GM18508 (cell line): Measurements from ENCODE around the gene MACROD1.

Experiments
- ATAC-seq: cut with Tn5 transposase; IDR thresholded peaks from one replicate; pipeline ENCODE4 v1.9.1; 2021; ENCODE audit warnings: moderate number of reproducible peaks; ENCODE audit not compliant: insufficient read depth, unreplicated experiment

The MACROD1 gene

DNA sequence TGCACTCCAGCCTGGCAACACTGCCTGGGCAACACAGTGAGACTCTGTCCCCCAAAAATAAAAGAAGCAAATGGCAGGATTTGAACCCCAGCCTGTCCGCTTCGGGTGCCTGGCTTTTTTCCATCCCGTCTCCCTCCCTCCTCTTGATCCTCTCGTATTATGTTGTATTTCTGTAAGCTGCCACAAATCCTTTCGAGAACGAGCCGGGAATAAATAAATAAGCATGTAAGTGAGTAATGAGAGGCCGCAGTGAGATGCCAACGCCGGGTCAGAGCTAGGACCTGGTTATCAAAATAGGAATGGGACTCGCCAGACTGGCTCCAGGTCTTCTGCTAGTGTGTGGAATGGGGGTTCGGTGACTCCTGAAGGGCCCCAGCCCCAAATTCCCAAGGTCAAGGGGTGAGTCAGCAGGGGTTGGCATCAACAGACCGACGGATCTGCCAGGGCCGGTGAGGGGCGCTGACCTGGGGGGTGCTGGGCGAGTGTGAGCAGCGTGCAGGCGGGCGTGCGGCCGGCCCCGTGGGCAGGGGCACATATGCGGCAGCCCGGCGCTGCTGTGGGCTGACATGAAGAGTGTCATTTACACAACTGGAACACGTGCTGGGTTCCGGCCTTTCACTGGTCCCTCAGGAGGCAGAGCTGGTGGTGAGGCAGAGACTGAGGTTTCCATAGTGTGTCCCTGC lies 82.4 kb downstream of the MACROD1 start:
- ATAC-seq = no peak

DNA sequence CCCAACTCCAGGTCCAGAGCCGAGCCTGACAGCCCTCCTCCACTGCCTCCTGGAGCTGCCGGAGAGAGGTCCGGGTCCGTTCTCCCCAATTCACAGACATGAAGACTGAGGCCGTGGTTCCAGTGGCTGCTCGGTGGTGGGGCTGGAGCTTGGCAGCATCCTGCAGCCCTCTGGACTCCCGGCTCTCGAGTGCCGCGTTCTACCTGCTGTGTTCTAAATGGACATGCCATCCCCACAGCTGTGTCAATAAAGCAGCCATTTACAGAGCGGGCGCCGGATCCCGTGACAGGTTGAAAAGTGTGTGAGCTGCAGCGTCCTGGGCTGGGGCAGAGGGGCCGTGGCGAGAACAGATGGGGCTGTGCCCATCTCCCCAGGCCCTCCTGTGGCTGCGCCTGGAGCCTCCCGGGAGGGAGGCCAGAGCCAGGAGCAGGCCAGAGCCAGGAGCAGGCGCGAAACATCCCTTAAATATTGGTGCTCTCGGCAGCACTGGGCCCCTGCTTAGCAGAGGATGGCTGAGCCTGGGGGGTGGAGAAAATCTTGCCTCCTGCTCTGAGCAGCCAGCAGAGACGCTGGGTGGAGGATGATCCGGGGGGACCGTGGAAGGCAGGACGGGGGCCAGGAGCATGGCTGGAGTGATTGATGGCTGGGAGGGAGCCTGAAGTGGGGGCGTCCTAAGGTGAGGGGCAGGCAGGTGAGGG lies 84.0 kb downstream of the MACROD1 start:
- ATAC-seq = no peak

DNA sequence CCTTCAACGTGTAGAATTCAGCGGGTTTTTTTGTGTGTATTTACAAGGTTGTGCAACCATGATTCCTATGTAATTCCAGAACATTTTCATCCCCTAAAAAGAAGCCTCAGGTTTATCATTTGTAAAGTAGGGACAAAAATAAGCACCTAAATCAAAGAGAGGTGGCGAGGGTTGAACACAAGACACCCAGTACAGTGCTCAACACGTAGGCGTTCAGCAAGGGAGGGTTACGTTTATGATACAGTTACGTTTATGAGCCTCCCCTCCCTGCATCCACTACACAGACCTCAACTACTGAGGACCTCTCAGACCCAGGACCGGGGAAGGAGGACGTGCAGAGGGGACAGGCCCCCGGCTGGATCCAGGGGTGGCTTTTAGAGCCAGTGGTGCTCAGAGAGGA lies 85.5 kb downstream of the MACROD1 start:
- no peak for ATAC-seq

DNA sequence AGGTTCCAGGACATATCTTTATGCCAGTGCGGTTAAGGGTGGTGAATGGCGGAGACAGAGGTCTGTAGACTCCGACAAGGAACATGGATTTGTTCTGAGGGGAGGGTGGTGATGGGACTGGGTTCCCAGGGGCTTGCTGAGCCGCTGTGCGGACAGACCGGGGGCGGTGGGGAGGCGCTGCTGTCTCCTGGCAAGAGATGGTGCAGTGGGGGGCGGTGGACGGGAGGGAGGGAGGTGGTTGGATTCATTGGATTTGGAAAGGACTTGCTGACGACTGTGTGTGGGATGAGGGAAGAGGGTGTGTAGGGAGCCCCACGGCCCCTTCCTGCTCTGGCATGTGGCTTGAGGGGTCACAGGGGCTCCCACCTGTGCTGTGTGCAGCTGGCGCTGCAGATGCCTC lies 87.0 kb downstream of the MACROD1 start:
- no peak for ATAC-seq

DNA sequence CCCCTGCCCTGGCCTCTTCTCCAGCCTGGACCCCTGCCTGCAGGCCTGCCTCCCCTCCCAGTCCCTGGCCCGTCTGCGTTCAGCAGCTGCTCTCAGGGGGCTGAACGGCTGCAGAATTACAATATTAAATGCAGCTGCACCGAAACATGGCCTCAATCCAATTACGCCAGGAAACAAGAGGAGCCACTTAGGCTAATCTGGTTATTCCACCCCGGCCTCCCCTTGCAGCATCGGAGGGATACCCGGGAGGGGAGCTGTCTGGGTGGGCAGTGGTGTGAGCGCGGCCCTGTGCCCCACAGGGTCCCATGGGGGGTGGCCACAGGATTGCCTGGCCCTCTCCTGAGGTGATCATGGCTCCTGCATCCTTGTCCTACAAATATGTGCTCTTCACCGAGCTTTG lies 87.6 kb downstream of the MACROD1 start:
- ATAC-seq = no peak

DNA sequence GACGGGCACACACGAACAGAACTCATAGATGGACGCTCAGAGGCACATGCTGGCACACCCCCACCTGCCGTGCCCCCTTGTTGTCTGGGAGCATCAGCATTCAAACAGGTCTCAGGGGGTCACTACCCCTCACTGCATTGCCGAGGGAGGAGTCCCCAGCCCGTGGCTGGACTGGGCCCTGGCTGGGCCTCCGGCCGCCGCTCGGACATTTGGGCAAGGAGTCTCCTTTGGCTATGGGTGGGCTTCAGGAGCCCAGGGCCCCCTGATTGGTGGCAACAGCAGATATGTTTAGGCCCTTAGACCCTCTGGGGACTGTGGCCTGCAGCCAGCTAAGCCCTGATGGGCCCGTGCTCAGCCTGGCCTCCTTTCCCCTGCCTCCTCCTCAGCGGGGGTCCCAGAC lies 88.3 kb downstream of the MACROD1 start:
- no peak for ATAC-seq

DNA sequence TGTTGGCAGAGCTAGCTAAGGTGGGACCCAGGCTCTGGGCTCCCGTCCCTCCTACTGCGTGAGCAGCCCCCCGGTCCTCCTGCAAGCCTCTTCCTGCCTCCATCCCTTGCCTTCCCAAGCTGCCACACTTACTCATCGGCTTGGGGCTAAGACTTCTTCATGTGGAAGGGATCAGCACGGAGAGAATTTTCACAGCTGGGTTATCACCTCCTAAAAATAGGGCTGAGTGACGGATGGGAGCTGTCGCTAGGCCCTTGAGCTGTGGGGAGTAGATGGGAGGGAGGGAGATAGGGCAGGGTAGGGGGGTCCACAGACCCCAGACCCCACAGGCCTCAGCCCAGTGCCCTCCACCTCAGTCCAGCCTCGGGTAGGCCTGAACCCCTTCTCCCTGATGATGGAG lies 89.2 kb downstream of the MACROD1 start:
- ATAC-seq = no peak

DNA sequence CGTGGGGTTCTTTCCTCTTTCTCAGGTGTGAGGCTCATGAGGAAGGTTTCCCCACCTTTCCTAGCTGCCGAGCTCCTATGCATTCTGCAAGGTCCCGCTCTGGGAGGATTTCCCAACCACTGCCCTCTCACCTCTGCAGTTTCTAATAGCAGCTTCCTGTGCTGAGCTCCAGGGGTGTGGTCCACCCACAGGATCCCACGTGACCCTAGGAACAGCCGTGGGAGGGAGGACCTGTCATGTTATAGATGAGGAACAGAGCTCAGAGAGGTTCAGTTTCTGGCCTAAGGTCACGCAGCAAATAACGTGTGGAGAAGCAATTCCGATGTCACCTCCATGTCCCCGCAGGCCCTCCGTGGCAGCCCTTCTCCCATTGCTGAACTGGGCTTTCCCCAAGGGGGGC lies 91.7 kb downstream of the MACROD1 start:
- ATAC-seq = no peak

DNA sequence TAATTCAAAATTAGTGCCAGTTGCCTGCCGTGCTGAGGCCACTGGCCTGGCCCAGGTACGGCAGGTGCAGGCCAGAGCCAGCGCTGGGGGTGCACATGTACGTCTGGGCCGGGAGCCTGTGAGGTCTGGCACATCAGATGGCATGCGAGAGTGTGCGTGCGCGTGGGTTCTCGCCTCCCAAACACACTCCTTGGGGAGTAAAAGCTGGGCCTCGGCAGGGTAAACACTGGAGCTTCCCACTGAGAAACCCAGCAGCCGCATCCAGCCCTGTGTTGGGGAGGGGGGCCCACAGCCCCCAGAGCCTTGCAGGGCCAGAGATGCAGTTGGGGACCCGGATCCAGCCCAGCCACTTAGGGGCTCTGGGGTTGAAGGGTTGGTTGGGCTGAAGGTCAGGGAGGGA lies 92.4 kb downstream of the MACROD1 start:
- ATAC-seq = no peak

DNA sequence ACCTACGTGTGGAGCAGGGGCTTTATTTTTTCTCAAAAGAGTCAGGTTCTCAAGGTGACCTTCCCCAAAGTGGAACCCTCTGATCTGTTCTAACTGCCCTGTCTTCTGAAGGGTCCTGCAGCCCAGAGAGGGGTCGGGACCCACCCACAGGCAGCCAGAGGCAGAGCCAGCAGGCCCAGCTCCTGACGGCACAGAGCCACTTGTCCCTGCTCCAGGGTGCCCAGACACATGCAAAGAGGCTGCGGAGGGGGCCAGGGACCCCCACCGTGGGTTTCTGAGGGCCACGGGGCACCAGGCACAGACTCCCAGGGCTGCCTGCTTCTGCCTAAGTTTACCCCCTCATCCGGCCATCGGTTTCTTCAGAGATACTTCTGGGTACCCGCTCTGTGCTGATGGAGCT lies 93.0 kb downstream of the MACROD1 start:
- no peak for ATAC-seq

DNA sequence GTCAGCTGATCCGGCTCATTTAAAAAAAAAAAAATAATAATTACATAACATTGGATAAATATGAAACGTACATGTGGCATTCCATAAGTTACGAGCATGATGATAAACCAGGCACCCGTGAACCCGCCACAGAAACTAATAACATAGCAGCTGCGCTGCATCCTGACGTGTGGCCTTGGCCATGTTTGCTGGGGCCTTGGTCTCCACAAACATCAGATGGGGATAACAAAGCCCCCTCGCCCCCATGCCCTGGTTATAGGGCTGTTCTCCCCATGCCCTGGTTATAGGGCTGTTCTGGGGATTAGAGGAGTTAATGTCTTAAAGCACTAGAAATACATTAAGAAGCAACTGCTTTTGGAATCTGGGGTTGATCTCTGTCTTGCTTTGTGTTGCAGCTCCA lies 93.5 kb downstream of the MACROD1 start:
- no peak for ATAC-seq

DNA sequence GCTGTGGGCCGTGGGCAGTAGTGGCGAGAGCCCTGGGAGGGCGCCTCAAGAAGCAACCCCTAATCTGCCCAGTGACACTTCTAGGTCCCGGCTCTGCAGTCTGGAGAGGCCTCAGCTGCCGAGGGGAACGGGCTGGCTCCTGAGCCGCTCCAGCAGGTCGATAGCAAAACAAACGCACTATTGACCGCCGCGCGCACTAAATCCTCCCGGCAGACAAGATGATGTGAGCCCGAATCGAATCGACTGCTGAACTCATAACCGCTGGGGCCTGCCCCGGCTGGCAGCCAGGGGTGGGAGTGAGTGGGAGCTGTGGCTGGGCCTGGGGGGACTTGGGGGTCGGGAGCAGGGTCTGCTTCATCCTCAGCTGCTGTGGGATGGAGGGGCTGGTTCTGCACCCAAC lies 94.1 kb downstream of the MACROD1 start:
- no peak for ATAC-seq

DNA sequence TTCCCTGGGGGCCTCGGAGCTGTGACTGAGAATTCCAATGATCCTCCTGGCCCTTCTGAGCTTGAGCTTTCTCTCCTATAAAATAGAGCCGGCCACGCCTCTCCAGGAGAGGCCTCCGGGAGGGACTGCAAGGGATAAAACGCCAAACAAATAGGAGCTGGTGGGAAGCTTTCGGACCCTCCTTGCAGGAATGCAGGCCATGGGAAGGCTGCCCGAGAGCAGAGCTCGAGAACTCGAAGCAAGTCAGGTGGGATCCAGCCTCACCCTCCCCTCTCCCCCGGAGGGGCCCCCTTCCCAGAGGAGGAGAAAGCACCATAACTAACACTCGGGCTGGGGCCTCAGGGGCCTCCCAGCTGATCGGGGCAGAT lies 95.6 kb downstream of the MACROD1 start:
- no peak for ATAC-seq

DNA sequence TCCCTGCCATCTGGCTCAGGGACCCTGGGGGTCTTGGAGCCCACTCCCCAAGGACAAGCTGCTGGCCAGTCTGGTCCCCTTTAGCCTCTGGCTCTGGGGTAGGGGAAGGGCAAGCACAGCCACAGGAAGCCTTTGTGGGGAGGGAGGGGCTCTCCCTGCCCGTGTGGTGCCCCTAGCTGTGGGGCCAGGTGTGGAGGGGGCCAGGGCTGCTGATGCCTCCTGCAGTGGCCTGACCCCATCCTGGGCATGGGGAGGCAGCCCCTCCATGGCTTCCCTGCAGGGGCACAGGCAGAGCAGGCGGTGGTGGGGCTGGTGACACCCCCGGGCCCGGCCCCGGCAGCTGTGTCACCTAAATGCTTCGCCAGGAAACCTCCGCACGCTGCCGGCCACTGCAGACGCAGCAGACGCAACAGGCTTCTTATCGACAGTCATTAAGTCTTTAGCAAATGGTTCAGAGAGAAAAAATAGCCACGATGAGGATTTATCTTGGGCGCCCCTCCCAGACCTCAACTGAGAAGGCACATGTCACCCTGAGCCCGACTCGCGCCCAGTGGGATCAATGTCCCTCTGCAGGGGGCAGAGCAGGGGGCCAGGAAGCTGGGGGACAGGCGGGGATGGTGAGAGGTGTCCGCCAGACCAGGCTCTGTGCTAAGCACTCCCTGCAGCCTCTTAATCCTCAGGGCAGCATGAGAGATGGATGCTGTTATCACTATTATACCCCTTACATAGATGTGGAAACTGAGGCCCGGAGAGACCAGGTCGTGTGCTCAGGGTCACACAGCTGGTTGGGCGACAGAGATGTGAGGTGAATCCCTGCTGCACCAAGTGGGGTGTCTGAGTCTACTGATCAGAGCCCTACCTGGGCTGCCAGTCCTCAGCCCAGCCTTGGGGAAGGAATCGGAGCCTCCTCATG lies 96.3 kb downstream of the MACROD1 start:
- ATAC-seq = no peak

DNA sequence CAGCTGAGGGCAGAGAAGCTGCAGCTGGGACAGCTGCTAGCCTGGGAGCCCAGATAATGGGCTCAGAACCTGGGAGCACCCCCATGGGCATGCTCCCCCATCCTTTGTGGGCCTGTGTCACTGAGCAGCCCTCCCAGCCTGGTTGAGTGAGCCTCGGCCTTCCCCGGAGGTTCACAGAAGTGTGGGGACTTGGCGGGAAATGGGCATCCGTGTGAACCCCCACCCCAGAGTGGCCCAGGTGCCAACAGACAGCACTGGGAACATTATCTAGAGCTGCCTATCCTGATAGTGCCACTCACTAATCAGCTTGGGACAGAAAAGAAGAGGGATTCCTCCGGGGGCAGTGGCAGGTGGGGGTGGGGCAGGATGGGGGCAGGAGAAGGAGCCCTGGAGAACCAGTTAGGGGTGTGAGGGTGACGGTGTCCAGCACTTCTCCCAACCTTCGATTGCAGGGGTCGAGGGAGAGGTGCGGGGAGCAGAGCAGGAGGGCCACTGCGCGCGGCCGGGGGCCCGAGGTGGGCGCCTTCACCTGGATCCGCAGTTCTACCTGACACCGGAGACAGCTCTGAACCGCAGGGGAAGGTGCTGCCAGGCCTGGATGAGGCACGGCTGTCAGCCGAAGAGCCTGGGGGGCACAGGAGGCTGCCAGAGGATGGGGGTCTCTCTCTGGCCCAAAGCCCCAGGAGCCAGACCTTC lies 97.1 kb downstream of the MACROD1 start:
- no peak for ATAC-seq

DNA sequence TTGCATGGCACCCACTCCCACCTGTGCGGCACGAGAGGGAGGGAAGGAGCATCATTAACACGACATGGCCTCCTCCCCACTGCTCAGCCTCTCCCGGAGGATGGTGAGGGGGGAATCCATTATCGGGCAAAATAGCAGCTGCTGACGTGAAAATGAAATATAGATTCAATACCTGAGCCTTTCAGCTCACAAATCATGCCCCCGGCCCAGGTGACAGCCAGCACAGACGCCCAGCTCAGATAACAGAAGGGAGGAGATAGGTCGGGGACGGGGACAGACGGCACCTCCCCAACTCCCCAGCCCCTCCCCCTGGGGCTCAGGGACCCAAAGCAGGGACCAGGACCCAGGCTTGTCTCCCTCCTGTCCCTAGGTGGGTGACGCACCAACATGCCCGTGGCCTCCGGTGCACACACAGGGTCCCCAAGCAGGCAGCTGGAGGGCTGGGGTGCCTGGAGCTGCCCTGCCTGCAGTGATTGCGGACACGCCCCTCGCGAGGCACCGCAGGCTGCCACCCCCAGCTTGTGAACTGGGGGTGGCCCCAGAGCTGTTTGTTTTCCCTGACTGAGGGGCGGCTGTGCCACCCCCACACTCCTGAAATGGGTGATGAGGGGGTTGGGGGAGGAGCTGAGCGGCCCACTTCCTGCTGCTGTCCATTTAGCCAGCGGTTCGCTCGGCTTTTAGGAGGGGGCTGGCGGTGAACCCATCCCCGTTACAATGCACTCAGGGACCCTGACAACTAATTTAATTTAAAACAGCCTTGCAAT lies 98.5 kb downstream of the MACROD1 start:
- ATAC-seq = no peak

DNA sequence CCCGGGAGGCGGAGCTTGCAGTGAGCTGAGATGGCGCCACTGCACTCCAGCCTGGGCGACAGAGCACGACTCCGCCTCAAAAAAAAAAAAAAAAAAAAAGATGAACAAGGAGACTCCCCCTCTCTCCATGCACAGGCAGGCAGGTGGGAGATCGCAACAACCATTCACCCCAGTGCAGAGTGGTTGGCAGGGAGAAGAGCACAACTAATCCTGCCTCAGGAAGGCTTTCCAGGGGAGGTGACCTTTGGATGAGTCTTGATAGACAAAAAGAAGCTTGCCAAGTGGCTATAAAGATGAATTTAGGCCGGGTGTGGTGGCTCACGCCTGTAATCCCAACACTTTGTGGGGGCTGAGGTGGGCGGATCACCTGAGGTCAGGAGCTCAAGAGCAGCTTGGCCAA lies 100.2 kb downstream of the MACROD1 start:
- ATAC-seq = no peak

DNA sequence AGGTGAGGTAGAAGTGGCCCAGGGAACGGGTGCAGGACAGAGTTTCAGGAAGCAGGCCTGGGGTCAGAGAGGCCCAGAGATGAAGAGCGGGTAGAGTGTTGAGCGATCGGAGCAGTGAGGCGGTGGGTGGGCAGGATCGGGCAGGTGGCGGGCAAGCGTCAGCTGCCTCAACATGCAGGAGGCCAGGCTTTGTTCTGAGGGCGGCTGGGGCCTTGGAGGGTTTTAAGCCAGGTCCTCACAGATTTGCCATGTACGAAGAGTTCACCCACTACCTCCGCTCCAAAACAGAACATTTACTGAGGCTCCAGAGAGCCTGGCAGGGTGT lies 100.8 kb downstream of the MACROD1 start:
- ATAC-seq = no peak

DNA sequence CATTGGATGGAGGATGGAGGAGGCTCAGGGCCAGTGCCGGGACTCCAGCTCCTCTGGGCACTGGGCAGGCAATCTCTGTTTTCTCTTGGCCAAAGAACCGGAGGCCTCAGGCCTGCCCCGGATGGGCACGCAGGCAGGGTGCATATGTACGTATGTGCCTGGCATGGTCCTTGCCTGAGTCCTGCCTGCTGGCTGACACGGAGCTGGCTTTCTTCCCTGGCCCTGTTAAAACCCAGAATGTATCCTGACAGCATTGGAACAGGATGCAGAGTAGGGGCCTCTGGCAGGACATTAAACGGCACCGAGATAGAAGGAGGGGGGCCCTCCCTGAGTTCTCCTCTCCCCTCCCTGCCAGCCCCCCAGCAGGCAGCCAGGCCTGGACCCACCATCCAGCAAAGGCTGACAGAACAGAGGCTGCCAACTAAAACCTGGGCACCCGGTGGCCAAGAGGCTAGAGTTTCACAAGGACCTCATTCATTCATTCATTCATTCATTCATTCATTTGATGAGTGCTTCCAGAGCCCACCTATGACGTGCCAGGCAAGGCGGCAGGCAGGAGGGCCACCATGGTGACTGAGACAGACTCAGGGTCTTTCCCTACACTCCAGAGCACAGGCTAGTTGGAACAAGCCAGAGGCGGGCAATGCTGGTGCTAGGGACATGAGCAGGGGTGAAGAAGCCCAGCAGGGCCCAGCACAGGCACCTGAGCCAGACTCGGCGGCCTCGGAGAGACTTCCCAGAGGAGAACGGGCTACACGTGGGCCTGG lies 101.4 kb downstream of the MACROD1 start:
- no peak for ATAC-seq
